Small intestine (tissue), 7 donors: ENCODE measurements around the gene AFF4. TPM values are rescaled to one million over a fixed set of nuclear protein-coding genes. Genes with fewer than 3 reads are reported as not detected.
"Not testable (repeated sequence)": the region's sequence is repeated elsewhere in the genome, so short reads cannot be mapped to it uniquely, and the experiment has no call there.

Source experiments
- DNase-seq, 2 donors: peaks; one replicate each; pipeline versions ENCODE4 v3.0.0 to v3.0.0-alpha.2; 2013
- FAIRE-seq: peaks from 2 replicates; lab custom pipeline; 2012; peaks lifted over from hg19 to GRCh38; lab: Jason Lieb, UNC
- H3K27ac ChIP-seq, 3 donors: one replicate each; pipeline ENCODE4 v1.5.1; 2013; ENCODE audit warnings: low read length in 2 of 3, mild to moderate bottlenecking in 2 of 3, control low read depth in 1 of 3, inconsistent platforms in 1 of 3, low read depth in 1 of 3, moderate library complexity in 1 of 3
- H3K27me3 ChIP-seq, 3 donors: one replicate each; pipeline ENCODE4 v1.6.1; 2013; ENCODE audit warnings: low read length in 3 of 3, inconsistent platforms in 1 of 3; ENCODE audit not compliant: control insufficient read depth in 3 of 3, insufficient read depth in 3 of 3
- H3K36me3 ChIP-seq, 3 donors: one replicate each; pipeline ENCODE4 v1.6.1; 2013; ENCODE audit warnings: low read length in 3 of 3, inconsistent platforms in 1 of 3, low read depth in 1 of 3, mild to moderate bottlenecking in 1 of 3, moderate library complexity in 1 of 3; ENCODE audit not compliant: control insufficient read depth in 3 of 3, insufficient read depth in 2 of 3
- H3K4me1 ChIP-seq, 3 donors: one replicate each; pipeline ENCODE4 v1.6.1; 2013; ENCODE audit warnings: low read length in 2 of 3, inconsistent platforms in 1 of 3, low read depth in 1 of 3, mild to moderate bottlenecking in 1 of 3, moderate library complexity in 1 of 3; ENCODE audit not compliant: control insufficient read depth in 3 of 3, insufficient read depth in 2 of 3
- H3K4me3 ChIP-seq, 3 donors: one replicate each; pipeline ENCODE4 v1.5.1; 2013; ENCODE audit warnings: low read length in 3 of 3, control low read depth in 1 of 3, inconsistent platforms in 1 of 3, low read depth in 1 of 3, mild to moderate bottlenecking in 1 of 3, moderate library complexity in 1 of 3
- H3K9me3 ChIP-seq, 2 donors: one replicate each; pipeline ENCODE4 v1.6.1; 2013; ENCODE audit warnings: low read depth in 1 of 2, low read length in 1 of 2; ENCODE audit not compliant: control insufficient read depth in 2 of 2, insufficient read depth in 1 of 2
- WGBS, 3 donors: extraction: QIAGEN DNeasy Blood & Tissue Kit; methylation state at CpG; one replicate each; pipeline ENCODE4 v1.1.7; 2013; 5-methylcytosine and 5-hydroxymethylcytosine counted together
- polyA plus RNA-seq, 4 donors: library from polyadenylated mRNA; stranded (reverse) in 3 of 4; unstranded in 1 of 4; fragments of 200-250 nt in 3 of 4; fragments of 120-200 nt in 1 of 4; gene quantifications; one replicate each; pipeline versions ENCODE4 v1.2.1 to v1.2.3, GENCODE V29; 2013
- donor health status: healthy with polysubstance abuse.
- donor health status: control.
- donor health status: control.
- donor health status: Bipolar disorder and iron deficiency.
- donor health status: healthy.

Gene AFF4
- polyA plus RNA-seq, 4 donors: 7.0 to 45.7 (median 10.2) TPM

GRCh38 chr5:132982971-132983370, 19.5 kb upstream of the AFF4 start:
- not testable (repeated sequence) for DNase-seq, H3K36me3 ChIP-seq, H3K4me1 ChIP-seq, H3K4me3 ChIP-seq, H3K27ac ChIP-seq, H3K27me3 ChIP-seq, H3K9me3 ChIP-seq, FAIRE-seq
- WGBS, 3 donors: 90 to 94% methylated on average over 24 to 30 of the region's 30 CpGs; no CpG with 5 or more reads in 1 of the 3 donors

DNA sequence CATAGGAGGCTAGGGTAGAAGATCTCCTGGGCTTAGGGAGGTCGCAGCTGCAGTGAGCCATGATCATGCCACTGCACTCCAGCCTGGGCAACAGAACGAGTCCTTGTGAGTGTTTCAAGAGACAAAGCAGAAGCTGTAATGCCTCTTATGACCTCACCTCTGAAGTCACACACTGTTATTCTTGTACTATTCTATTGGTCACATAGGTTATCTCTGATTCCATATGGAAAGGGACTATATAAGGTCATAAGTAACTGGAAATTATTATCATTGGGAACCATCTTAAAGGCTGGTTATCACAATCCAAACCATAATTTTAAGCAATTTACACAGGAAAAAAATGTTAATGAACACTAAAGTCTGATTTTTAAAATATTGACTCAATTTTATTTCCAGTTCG, 17.9 kb upstream of the AFF4 start:
- DNase-seq: no peak
- no peak for FAIRE-seq
- H3K36me3 ChIP-seq: no peaks in the 10 kb centered on the region
- WGBS, 3 donors: 83 to 91% (median 87%) methylated on average over 3 of the region's 3 CpGs
- H3K4me3 ChIP-seq: no peak overlapping the region
- H3K27ac ChIP-seq: no peak overlapping the region
- H3K9me3 ChIP-seq: peaks cover 0 to 9% of the 10 kb centered on the region in 2 donors
- no peaks in the 10 kb centered on the region for H3K27me3 ChIP-seq
- no peaks in the 10 kb centered on the region for H3K4me1 ChIP-seq

GRCh38 chr5:132979976-132980375, 16.5 kb upstream of the AFF4 start:
- Histone ChIP-seq H3K9me3 (peaks cover 0 to 9% of the 10 kb centered on the region in 2 donors), H3K4me3 (no peak overlapping the region), H3K4me1 (no peaks in the 10 kb centered on the region), H3K36me3 (no peaks in the 10 kb centered on the region), H3K27me3 (no peaks in the 10 kb centered on the region), H3K27ac (no peak overlapping the region)
- no peak for FAIRE-seq
- no peak for DNase-seq
- 65 to 77% (median 69%) methylated on average over 2 of the region's 2 CpGs for WGBS, 3 donors

DNA sequence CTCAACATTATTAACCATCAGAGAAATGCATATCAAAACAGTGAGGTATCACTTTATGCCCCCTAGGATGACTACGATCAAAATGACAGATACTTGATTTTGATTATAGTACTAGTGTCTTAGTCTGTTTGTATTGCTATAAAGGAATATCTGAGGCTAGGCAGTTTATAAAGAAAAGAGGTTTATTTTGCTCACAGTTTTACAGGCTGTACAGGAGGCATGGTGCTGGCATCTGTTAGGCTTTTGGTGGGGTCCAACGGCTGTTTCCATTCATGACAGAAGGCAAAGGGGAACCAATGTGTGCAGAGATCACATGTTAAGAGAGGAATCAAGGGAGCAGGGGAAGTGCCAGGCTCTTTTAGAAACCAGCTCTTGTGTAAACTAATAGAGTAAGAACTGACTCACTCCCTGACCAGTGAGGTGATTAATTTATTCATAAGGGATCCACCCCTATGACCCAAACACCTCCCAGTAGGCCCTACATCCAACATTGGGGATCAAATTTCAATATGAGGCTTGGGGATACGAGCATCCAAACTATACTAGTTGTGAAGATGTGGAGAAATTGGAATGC, 16.0 kb upstream of the AFF4 start:
- H3K36me3 ChIP-seq: no peaks in the 10 kb centered on the region
- no peak overlapping the region for H3K4me3 ChIP-seq
- H3K27me3 ChIP-seq: no peaks in the 10 kb centered on the region
- no peak for FAIRE-seq
- DNase-seq: no peak
- no peak overlapping the region for H3K27ac ChIP-seq
- no peaks in the 10 kb centered on the region for H3K4me1 ChIP-seq
- peaks cover 0 to 9% of the 10 kb centered on the region in 2 donors for H3K9me3 ChIP-seq
- 85 to 87% (median 86%) methylated on average over 3 of the region's 3 CpGs for WGBS, 3 donors

GRCh38 chr5:132976852-132977251, 13.4 kb upstream of the AFF4 start:
- H3K4me3 ChIP-seq: no peak overlapping the region
- H3K4me1 ChIP-seq: no peaks in the 10 kb centered on the region
- H3K9me3 ChIP-seq: peaks cover 0 to 9% of the 10 kb centered on the region in 2 donors
- DNase-seq: no peak
- H3K27ac ChIP-seq: no peak overlapping the region
- no peaks in the 10 kb centered on the region for H3K27me3 ChIP-seq
- no peaks in the 10 kb centered on the region for H3K36me3 ChIP-seq
- no peak for FAIRE-seq
- 92 to 97% (median 93%) methylated on average over 3 of the region's 3 CpGs for WGBS, 3 donors

DNA sequence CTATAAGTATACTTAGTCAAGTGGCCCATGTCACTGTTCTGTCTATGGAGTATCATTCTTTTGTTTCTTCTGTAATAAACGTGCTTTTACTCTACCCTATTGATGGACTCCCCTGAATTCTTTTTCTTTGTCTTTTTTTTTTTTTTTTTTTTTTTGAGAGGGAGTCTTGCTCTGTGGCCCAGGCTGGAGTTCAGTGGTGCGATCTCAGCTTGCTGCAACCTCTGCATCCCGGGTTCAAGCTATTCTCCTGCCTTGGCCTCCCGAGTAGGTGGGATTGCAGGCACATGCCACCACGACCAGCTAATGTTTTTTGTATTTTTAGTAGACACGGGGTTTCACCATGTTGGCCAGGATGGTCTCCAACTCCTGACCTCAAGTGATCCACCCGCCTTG, 9.0 kb upstream of the AFF4 start:
- FAIRE-seq, H3K36me3 ChIP-seq, H3K4me1 ChIP-seq, H3K27me3 ChIP-seq, H3K9me3 ChIP-seq, H3K4me3 ChIP-seq, H3K27ac ChIP-seq, DNase-seq: not testable (repeated sequence)
- WGBS, 3 donors: 92% methylated on average over 7 of the region's 7 CpGs

- 57 to 76% (median 62%) methylated on average over 16 of the region's 16 CpGs for WGBS, 3 donors
- FAIRE-seq: no peak
Measured at GRCh38 chr5:132971483-132972435, 8.3 kb upstream of the AFF4 start.

DNA sequence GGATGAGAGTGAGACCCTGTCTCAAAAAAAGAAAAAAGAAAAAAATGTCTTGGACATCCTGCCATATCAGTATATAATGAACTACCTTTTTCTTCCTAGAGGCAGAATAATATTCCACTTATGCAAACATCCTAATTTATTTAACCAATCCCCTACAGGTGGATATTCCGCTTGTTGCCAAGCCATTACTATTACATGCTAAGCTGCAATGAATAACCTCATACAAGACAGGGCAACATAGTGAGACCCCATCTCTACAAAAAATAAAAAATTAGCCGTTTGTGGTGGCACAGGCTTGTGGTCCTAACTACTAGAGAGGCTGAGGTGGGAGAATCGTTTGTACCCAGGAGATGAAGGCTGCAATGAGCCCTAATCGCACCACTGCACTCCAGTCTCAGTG, 1.7 kb upstream of the AFF4 start:
- FAIRE-seq: no peak

More at GRCh38 chr5:132971483-132972435, 8.3 kb upstream of the AFF4 start:
- DNase-seq: no peak
- Histone ChIP-seq H3K4me3 (no peak overlapping the region), H3K36me3 (no peaks in the 10 kb centered on the region), H3K9me3 (peaks cover 0 to 3% of the 10 kb centered on the region in 2 donors), H3K4me1 (no peaks in the 10 kb centered on the region), H3K27me3 (no peaks in the 10 kb centered on the region), H3K27ac (no peak overlapping the region)

More for the DNA sequence above, 1.7 kb upstream of the AFF4 start:
- no peaks in the 10 kb centered on the region for H3K9me3 ChIP-seq
- peaks cover 0 to 10% (median 0%) of the 10 kb centered on the region in 3 donors for H3K4me1 ChIP-seq
- no peak overlapping the region for H3K4me3 ChIP-seq
- H3K27ac ChIP-seq: no peak overlapping the region
- no peaks in the 10 kb centered on the region for H3K27me3 ChIP-seq
- WGBS, 3 donors: 91 to 96% (median 92%) methylated on average over 4 of the region's 4 CpGs
- H3K36me3 ChIP-seq: peaks cover 0 to 7% (median 0%) of the 10 kb centered on the region in 3 donors
- no peak for DNase-seq
